CD4-positive, alpha-beta T cell treated with Interleukin-17A for 1 hour (primary cell): ENCODE data around the gene GALK2.

Source experiments
- DNase-seq: peaks from one replicate; pipeline ENCODE4 v3.0.0-alpha.2; 2020

Gene GALK2

DNA sequence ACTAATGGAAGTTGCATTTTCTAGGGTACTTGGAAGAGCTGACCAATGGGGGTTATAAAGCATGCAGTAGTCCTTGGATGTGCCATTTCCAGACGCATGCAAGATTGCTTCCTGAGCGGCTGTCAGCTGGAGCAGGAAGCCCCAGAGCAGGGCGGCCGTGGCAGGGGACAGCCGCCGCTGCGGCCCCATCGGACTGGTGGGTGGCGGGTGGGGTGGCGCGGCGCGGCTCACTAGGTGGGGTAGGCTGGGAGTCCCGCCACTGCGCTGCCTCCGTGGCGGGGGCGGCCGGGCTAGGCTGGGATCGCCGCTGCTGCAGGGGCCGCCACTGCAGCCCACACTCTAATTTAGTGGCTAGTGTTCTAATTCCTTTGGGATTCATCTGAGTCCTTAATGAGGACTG lies 196.4 kb downstream of the GALK2 start:
- no peak for DNase-seq

DNA sequence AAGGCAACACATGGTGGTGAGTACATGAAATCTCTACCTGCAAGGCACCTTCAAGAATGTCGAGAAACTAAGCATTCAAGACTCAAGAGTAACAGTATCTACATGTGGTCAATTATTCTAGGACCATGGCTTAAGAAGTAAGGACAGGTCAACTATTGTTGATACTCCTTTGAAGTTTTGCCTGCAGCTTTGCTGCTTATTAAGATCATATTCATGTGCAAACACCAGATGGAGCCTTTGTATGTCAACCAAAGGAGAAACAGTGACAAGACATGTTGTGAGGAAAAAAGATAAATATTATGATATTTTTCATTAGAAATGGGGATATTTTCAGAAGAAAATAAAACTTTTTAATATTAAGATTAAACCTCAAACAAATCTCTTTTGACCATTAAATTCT lies 200.7 kb downstream of the GALK2 start:
- DNase-seq, result no peak

DNA sequence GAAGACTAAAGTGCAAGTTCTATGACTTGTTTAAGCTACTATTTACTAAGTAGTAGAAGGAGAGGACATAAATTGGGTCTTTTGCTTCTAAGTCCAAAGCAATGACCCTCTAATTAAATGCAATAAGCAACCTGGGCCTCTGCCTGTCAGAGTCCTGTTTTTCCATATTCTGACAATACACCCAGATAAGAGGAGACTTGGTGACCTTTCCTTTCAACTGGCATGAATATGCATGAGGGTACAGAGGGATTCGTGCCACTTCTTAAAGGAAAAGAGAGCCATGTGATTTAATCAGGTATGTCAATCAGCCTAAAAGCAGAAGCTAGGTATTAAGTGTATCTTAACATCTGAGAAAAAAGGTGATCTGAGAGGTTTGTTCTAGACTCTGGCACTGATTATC lies 202.3 kb downstream of the GALK2 start:
- no peak for DNase-seq

DNA sequence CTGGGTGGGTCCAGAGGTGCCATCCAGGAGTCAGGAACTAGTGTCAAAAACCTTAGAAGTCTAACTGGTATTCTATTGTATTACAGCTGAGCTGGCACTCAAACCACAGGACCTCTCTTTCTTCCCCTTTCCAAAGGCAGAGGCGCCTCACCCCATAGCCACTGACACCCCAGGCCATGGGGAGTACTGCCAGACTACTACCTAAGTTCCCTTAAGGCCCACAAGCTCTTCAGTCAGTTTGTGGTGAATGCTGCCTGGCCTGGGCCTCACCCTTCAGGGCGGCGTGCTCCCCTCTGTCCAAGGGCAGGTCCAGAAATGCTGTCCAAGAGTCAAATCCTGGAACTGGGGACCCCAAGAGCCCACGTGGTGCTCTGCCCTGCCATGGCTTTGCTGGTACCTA lies 209.9 kb downstream of the GALK2 start:
- DNase-seq, result no peak

DNA sequence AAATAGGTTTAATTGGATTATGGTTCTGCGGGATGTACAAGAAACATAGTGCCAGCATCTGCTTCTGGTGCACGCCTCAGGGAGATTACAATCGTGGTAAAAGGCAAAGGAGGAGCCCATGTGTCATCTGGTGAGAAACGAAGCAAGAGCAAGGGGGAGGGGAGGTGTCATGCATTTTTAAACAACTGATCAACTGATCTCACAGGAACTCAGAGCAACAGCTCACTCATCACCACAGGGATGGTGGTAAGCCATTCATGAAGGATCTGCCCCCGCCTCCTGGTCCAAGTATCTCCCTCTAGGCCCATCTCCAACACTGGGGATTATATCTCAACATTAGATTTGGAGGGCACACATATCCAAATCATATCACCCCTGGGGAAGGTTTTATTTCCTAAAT lies 210.9 kb downstream of the GALK2 start:
- no peak for DNase-seq
